ENCODE measurements around the gene APOL1.
A peak's percentile ranks its signal among the peaks of the same experiment; 100 is the strongest.
"Not testable (repeated sequence)": the region's sequence is repeated elsewhere in the genome, so short reads cannot be mapped to it uniquely, and the experiment has no call there.

The APOL1 gene, protein sequence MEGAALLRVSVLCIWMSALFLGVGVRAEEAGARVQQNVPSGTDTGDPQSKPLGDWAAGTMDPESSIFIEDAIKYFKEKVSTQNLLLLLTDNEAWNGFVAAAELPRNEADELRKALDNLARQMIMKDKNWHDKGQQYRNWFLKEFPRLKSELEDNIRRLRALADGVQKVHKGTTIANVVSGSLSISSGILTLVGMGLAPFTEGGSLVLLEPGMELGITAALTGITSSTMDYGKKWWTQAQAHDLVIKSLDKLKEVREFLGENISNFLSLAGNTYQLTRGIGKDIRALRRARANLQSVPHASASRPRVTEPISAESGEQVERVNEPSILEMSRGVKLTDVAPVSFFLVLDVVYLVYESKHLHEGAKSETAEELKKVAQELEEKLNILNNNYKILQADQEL

DNA sequence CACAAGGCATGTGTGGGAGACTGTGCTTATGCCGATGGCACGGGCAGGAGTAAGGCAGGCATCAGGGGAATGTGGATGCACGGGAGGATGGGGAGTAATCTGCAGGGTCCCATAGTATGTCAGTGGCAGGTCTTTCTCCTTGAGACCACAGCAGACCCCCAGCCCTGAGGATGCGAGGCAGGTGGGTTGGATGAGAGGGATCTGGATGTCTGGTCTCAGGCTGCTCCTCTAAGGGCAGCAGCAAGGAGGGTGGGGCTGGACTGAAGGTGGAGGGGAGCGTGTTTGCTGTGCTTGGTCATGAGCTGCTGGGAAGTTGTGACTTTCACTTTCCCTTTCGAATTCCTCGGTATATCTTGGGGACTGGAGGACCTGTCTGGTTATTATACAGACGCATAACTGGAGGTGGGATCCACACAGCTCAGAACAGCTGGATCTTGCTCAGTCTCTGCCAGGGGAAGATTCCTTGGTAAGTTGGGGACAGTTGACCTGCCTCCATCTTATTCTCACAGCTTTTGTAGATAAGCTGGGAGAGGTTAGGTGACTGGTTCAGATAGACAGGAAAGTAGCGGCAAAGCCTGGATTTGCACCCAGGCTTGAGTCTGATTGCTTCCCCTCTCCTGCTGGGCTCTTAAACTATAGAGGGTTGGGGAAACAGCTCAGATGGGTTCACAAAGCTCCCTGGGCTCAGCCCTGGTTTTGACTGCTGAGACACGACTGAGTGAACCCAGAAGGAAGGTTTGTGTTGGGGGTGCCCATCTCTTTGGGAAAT is at the start of gene APOL1:
Gene APOL1 (plus strand): TSS at position 380 of the 769 bp plus-strand sequence. CDS start 1,823 bp downstream, outside the sequence.
- peaks cover 8 to 18% (median 16%) of the 10 kb centered on the region in 11 experiments for H3K9me3 ChIP-seq (replicated peaks in 1 of 11)
- peak within 1 kb of the TSS; percentile 43 to 60 (median 52) for H3K4me3 ChIP-seq
- H3K36me3 ChIP-seq: no peaks in the 10 kb centered on the region; a peak in 1 of 22 replicates
- peak within 1 kb of the TSS; percentile 39 to 76 (median 66); a peak in 21 of 22 replicates for H3K27ac ChIP-seq
- H3K4me2 ChIP-seq: peak within 1 kb of the TSS; percentile 82 to 99 (median 89)
- H3K4me1 ChIP-seq: peaks cover 30 to 46% (median 34%) of the 10 kb centered on the region in 10 experiments
- TF ChIP-seq Cebpa-rat (IDR thresholded peaks at IDR 0.05): no peak
- H3K9ac ChIP-seq: peak within 1 kb of the TSS; percentile 42 to 73 (median 65); a peak in 21 of 22 replicates
- no peaks in the 10 kb centered on the region for H3K27me3 ChIP-seq
- H4K20me1 ChIP-seq: no peaks in the 10 kb centered on the region

DNA sequence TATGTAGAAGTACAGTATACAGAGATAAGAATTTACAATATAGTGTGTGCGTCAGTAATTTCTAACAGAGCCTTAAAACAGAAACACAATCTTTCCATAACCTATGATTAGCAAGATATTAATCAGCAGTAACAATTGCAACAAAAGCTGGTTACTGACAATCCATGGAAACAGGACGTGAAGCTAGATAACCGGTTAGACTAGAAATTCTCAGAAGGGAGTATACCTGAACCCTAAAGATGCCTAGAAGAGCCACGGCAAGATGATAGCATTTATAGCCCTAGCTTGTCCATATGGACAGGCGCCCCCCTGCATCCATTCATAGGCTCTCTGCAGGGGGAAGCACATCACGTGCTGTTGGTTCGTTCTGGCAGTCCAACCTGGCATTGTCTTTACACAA is 49.5 kb upstream of the APOL1 start:
- H3K9me3 ChIP-seq (replicated peaks in 1 of 11); H3K9ac ChIP-seq; H3K4me3 ChIP-seq; H3K4me2 ChIP-seq; H4K20me1 ChIP-seq; H3K27ac ChIP-seq; H3K27me3 ChIP-seq; H3K36me3 ChIP-seq: not testable (repeated sequence)
- peaks cover 39 to 53% (median 46%) of the 10 kb centered on the region in 10 experiments for H3K4me1 ChIP-seq

DNA sequence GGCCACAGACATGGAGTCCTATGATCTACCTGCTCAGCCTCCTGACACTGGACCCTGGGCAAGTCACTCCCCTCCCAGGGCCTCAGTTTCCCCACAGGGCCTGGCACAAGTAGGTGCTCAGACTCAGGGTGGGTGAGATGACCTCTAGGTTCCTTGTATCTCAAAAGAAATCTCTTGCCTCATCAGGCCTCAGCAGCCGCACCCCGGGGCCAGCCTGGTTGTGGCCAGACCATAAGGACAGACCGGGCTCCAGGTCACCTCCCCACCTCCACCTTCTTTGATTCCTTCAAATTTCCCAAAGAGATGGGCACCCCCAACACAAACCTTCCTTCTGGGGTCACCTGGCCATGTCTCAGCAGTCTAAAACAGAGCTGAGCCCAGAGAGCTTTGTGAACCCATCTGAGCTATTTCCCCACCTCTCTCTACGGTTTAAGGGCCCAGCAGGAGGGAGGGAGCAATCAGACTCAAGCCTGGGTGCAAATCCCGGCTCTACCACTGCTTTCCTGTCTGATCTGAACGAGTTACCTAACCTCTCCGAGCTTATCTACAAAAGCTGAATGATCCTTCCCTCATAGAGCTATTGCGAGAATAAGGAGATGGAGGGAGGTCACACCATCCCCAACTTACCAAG is 48.8 kb upstream of the APOL1 start:
- Histone ChIP-seq H3K4me1 (peaks cover 32 to 53% (median 39%) of the 10 kb centered on the region in 10 experiments), H4K20me1 (no peaks in the 10 kb centered on the region), H3K27ac (no peak overlapping the region), H3K4me2 (no peak overlapping the region), H3K9me3 (replicated peaks in 1 of 11) (peaks cover 4 to 11% (median 9%) of the 10 kb centered on the region in 11 experiments; a peak in 20 of 22 replicates), H3K4me3 (no peak overlapping the region), H3K27me3 (no peaks in the 10 kb centered on the region), H3K36me3 (no peaks in the 10 kb centered on the region), H3K9ac (no peak overlapping the region)
- no peak for TF ChIP-seq Cebpa-rat (IDR thresholded peaks at IDR 0.05)

DNA sequence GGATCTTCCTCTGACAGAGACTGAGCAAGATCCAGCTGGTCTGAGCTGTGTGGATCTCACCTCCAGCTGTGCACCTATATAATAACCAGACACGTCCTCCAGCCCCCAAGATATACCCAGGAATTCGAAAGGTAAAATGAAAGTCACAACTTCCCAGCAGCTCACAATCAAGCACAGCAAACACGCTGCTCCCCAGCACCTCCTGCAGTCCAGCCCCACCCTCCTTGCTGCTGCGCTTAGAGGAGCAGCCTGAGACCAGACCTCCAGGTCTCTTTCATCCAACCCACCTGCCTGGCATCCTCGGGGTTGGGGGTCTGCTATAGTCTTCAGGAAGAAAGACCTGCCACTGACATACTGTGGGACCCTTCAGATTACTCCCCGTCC is 48.3 kb upstream of the APOL1 start:
- Histone ChIP-seq H3K4me3 (no peak overlapping the region), H4K20me1 (no peaks in the 10 kb centered on the region), H3K9ac (no peak overlapping the region), H3K4me2 (no peak overlapping the region), H3K27me3 (no peaks in the 10 kb centered on the region), H3K27ac (no peak overlapping the region), H3K9me3 (replicated peaks in 1 of 11) (peaks cover 9 to 16% (median 14%) of the 10 kb centered on the region in 11 experiments; a peak in 20 of 22 replicates), H3K36me3 (no peaks in the 10 kb centered on the region), H3K4me1 (peaks cover 27 to 54% (median 34%) of the 10 kb centered on the region in 10 experiments)
- TF ChIP-seq Cebpa-rat (IDR thresholded peaks at IDR 0.05): no peak

DNA sequence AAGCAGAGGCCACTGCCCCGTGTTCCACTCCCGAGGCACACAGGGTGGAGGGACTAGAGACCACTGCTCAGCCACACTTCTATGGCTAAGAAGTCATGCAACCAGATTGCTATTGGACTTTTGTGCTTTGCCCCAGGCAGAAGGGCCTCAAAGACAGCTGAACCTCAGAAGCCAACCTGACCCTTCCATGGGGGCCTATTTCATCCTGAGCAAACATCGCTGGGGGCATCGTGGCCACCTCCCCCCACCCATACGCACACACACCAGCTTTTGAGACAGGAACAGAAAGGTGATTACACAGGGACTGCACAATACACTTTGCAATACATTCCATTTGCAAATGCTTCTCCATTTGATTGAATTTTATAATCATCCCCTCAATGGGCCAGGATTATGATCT is 47.4 kb upstream of the APOL1 start:
- Histone ChIP-seq H3K4me1 (peaks cover 19 to 64% (median 33%) of the 10 kb centered on the region in 10 experiments), H3K9me3 (replicated peaks in 1 of 11) (peaks cover 10 to 26% (median 24%) of the 10 kb centered on the region in 11 experiments; a peak in 20 of 22 replicates)

DNA sequence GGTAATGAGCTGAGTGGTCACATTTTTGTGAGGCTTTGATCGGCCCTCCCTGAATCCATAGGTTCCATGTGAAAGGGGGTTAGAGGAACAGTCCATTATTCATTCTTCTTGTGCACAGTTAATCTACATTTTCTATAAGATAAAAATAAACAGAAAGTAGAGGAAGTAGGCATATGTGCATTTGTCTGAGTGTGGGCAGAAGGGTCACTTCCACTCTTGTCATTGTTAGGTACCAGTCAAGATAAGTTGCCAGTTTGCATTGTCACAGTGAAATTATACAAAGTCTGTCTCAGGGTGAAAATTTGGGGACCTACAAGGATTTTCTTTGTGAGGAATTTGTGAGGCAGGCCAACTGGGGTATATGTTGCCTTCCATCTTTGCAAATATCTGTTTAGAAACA is 46.7 kb upstream of the APOL1 start:
- no peak overlapping the region for H3K27ac ChIP-seq
- H3K9ac ChIP-seq: no peak overlapping the region
- no peaks in the 10 kb centered on the region for H3K27me3 ChIP-seq
- no peaks in the 10 kb centered on the region for H3K36me3 ChIP-seq
- H3K4me1 ChIP-seq: peaks cover 25 to 71% (median 39%) of the 10 kb centered on the region in 10 experiments
- no peak for TF ChIP-seq Cebpa-rat (IDR thresholded peaks at IDR 0.05)
- peak overlapping the region; percentile 40 to 79 (median 62) for H3K4me2 ChIP-seq
- peaks cover 10 to 28% (median 25%) of the 10 kb centered on the region in 11 experiments; a peak in 20 of 22 replicates for H3K9me3 ChIP-seq (replicated peaks in 1 of 11)
- H3K4me3 ChIP-seq: no peak overlapping the region
- no peaks in the 10 kb centered on the region for H4K20me1 ChIP-seq

More for the DNA sequence above, 47.4 kb upstream of the APOL1 start:
- not testable (repeated sequence) for H3K27me3 ChIP-seq, H3K4me3 ChIP-seq, H3K9ac ChIP-seq, H4K20me1 ChIP-seq, H3K36me3 ChIP-seq, H3K27ac ChIP-seq
- peak overlapping the region; percentile 40 to 79 (median 62) for H3K4me2 ChIP-seq

DNA sequence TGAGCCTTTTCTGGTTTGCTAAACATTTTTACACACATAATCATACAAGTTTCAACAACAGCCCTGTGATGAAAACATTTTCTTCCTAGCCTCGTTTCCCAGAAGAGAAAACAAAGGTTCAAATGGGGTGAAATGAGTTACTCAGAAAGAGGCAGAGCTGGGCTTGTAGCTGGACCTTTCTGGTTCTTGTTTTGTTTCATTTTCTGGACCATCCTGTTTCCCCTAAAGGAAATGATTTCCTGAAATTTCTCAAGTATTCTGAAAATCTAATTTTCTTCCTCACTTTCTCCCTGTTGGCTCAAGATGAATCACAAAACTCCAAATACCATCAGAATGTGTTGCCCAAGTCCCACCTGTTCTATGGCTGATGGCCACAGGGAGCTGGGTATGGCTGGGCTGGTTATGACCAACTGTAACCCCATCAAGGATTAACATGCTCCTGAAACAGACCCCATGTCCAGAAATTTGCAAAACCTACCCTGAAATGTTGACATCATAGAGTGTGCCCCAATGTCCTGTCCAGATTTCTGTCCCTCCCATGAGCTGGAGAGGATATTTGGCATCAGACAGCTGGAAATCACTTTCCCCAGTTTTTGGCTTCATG is 44.7 kb upstream of the APOL1 start:
- TF ChIP-seq Cebpa-rat (IDR thresholded peaks at IDR 0.05): no peak
- no peak overlapping the region for H3K4me3 ChIP-seq
- H3K27me3 ChIP-seq: no peaks in the 10 kb centered on the region
- no peaks in the 10 kb centered on the region for H4K20me1 ChIP-seq
- H3K4me2 ChIP-seq: peak overlapping the region in 2 of 11 experiments; percentile 5 to 88; a peak in 3 of 22 replicates
- peaks cover 17 to 81% (median 42%) of the 10 kb centered on the region in 10 experiments for H3K4me1 ChIP-seq
- H3K27ac ChIP-seq: no peak overlapping the region
- H3K9ac ChIP-seq: no peak overlapping the region
- peaks cover 10 to 28% (median 25%) of the 10 kb centered on the region in 11 experiments; a peak in 20 of 22 replicates for H3K9me3 ChIP-seq (replicated peaks in 1 of 11)
- no peaks in the 10 kb centered on the region for H3K36me3 ChIP-seq

DNA sequence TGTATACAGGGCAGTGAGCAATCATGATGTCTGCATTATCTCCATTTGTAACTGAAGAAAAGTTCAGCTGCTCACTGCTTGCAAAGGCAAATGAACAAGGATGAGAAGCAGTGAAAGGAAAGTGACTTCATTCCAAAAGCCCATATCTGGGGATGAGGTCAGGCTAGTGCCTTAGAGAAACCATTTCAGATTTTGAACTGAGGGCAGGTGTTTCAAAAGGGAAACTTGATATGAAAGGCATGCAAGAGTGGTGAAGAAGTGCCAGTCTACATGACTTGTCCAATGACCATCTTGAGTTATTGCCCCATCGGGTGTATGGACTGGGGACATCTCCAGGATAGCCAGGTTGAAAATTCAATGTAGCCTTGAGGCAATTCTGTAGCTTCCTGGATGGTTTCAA is 44.0 kb upstream of the APOL1 start:
- Histone ChIP-seq H3K4me3 (no peak overlapping the region), H3K27me3 (no peaks in the 10 kb centered on the region), H3K9ac (no peak overlapping the region), H3K36me3 (no peaks in the 10 kb centered on the region), H3K27ac (no peak overlapping the region), H3K4me1 (peaks cover 17 to 87% (median 48%) of the 10 kb centered on the region in 10 experiments), H4K20me1 (no peaks in the 10 kb centered on the region), H3K9me3 (replicated peaks in 1 of 11) (peaks cover 10 to 28% (median 25%) of the 10 kb centered on the region in 11 experiments; a peak in 20 of 22 replicates), H3K4me2 (peak overlapping the region in 2 of 11 experiments; percentile 88 to 96; a peak in 3 of 22 replicates)
- no peak for TF ChIP-seq Cebpa-rat (IDR thresholded peaks at IDR 0.05)

DNA sequence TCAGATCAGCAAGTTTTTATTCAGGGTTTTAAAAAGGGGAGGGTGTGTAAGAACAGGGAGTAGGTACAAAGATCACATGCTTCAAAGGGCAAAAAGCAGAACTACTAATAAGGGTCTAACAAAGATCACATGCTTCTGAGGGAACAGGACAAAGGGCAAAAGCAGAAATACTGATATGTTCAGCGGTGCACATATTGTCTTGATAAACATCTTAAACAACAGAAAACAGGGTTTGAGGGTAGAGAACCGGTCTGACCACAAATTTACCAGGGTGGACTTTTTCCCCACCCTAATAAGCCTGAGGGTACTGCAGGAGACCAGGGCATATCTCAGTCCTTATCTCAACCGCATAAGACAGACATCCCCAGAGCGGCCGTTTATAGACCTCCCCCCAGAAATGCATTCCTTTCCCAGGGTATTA is 43.4 kb upstream of the APOL1 start:
- H3K27me3 ChIP-seq, H3K27ac ChIP-seq, H3K36me3 ChIP-seq, H3K4me3 ChIP-seq, H4K20me1 ChIP-seq, H3K9ac ChIP-seq: not testable (repeated sequence)
- H3K4me2 ChIP-seq: peak overlapping the region in 2 of 11 experiments; percentile 88 to 96; a peak in 4 of 22 replicates
- H3K4me1 ChIP-seq: peaks cover 17 to 92% (median 49%) of the 10 kb centered on the region in 10 experiments
- H3K9me3 ChIP-seq (replicated peaks in 1 of 11): peaks cover 10 to 28% (median 25%) of the 10 kb centered on the region in 11 experiments; a peak in 20 of 22 replicates
